Adrenal gland (tissue), 12 donors: Measurements from ENCODE around the gene DBT. TPM values are rescaled to one million over a fixed set of nuclear protein-coding genes. Genes with fewer than 3 reads are reported as not detected.
"Not testable (repeated sequence)": the region's sequence is repeated elsewhere in the genome, so short reads cannot be mapped to it uniquely, and the experiment has no call there.

ENCODE experiments used
- DNase-seq, 7 donors: peaks; one replicate each; pipeline ENCODE4 v3.0.0-alpha.2; 2019 to 2020
- H3K27ac ChIP-seq, 5 donors: fragments of 200-600 bp; sonication (generic) in 4 of 5; 1 replicate in 3 of 5; 2 replicates in 2 of 5; pipeline versions ENCODE4 v1.5.1 to v1.8.0; 2016 to 2020; ENCODE audit warnings: mild to moderate bottlenecking in 1 of 5
- H3K27me3 ChIP-seq: fragments of 200-600 bp; 2 replicates; pipeline ENCODE4 v1.8.0; 2021
- H3K36me3 ChIP-seq, 2 donors: fragments of 200-600 bp; replicated peaks in 1 of 2; 1 replicate in 1 of 2; 2 replicates in 1 of 2; pipeline versions ENCODE4 v1.5.1 to v1.8.0; 2018 to 2022
- H3K4me1 ChIP-seq, 2 donors: fragments of 200-600 bp; replicated peaks in 1 of 2; 1 replicate in 1 of 2; 2 replicates in 1 of 2; pipeline versions ENCODE4 v1.5.1 to v1.8.0; 2018 to 2021
- H3K4me3 ChIP-seq, 4 donors: fragments of 200-600 bp; sonication (generic) in 3 of 4; one replicate each; pipeline ENCODE4 v1.5.1; 2016 to 2018
- H3K9me3 ChIP-seq, 3 donors: fragments of 200-600 bp; sonication (generic) in 1 of 3; replicated peaks in 1 of 3; 1 replicate in 2 of 3; 2 replicates in 1 of 3; pipeline versions ENCODE4 v1.5.1 to v1.8.0; 2016 to 2021
- CTCF ChIP-seq, 6 experiments: fragments of 450-650 bp in 4 of 6; fragments of 200-600 bp in 2 of 6; sonication (generic) in 1 of 6; IDR thresholded peaks; 1 replicate in 5 of 6; 2 replicates in 1 of 6; pipeline versions ENCODE4 v1.5.1 to v1.8.0; 2016 to 2021; ENCODE audit warnings: antibody characterized with exemption in 6 of 6, mild to moderate bottlenecking in 2 of 6, moderate library complexity in 1 of 6
- POLR2A ChIP-seq, 2 donors: fragments of 450-650 bp; IDR thresholded peaks; one replicate each; pipeline ENCODE4 v1.6.1; 2017; ENCODE audit warnings: antibody characterized with exemption in 2 of 2, mild to moderate bottlenecking in 2 of 2, moderate library complexity in 1 of 2
- WGBS, 4 donors: extraction: QIAGEN DNeasy Blood & Tissue Kit in 2 of 4; methylation state at CpG; one replicate each; pipeline versions ENCODE4 v1.1.5 to v1.1.7; 2013 to 2017; 5-methylcytosine and 5-hydroxymethylcytosine counted together
- intact Hi-C, 2 donors: fragments of 100-400 bp; cut with DNase I; formaldehyde crosslinking; loops; one replicate each; pipeline versions ENCODE4 v1.14.1 to v1.15.0; 2022 to 2023
- polyA plus RNA-seq, 3 donors: library from polyadenylated mRNA; stranded (reverse); fragments of 200-250 nt in 2 of 3; fragments of 350-450 nt in 1 of 3; fragmentation: Illumina TruSeq in 1 of 3; extraction: RNeasy Lipid Tissue Mini Kit (QIAGEN cat#74804) in 1 of 3; gene quantifications; one replicate each; pipeline ENCODE4 v1.2.3, GENCODE V29; 2013 to 2014
- total RNA-seq, 9 donors: library from RNA; depleted of rRNA in 4 of 9; stranded (reverse); fragments of >200 nt in 4 of 9; fragments of 120-200 nt in 1 of 9; fragmentation: NEBNext Ultra II Directional in 1 of 9; extraction: Animal tissue kit (Norgen Biotek cat#: 25700) in 1 of 9; gene quantifications; one replicate each; pipeline versions ENCODE4 v1.1.0 to v1.2.4, GENCODE V29; 2013 to 2023
- donor health status: healthy with polysubstance abuse.
- donor health status: Bipolar disorder and iron deficiency.
- donor health status: DM: yes; HTN: yes; CAD: no.
- donor health status: DM: no; HTN: no; CAD: no.
- donor health status: DM: no; HTN: no; CAD: no.
- donor health status: DM: yes; HTN: yes; CAD: no.

Gene DBT
- total and polyA plus RNA-seq, 12 donors = 3.1 to 44.9 (median 17.8) TPM

GRCh38 chr1:100261686-100262085, 12.1 kb upstream of the DBT start:
- intact Hi-C loops = no loop called here
- no peaks in the 10 kb centered on the region for H3K36me3 ChIP-seq
- H3K4me3 ChIP-seq = no peak overlapping the region
- H3K9me3 ChIP-seq = no peaks in the 10 kb centered on the region
- H3K27ac ChIP-seq = no peak overlapping the region
- H3K4me1 ChIP-seq = peaks cover 0 to 7% of the 10 kb centered on the region in 2 donors
- no peaks in the 10 kb centered on the region for H3K27me3 ChIP-seq
- DNase-seq = no peak
- TF ChIP-seq CTCF (IDR thresholded peaks at IDR 0.05) (no peak), POLR2A (IDR thresholded peaks at IDR 0.05) (no peak)

- 76 to 93% (median 84%) methylated on average over 6 of the region's 6 CpGs for WGBS, 4 donors
Measured at GRCh38 chr1:100258427-100258826, 8.8 kb upstream of the DBT start.

GRCh38 chr1:100256273-100256672, 6.6 kb upstream of the DBT start:
- H3K36me3 ChIP-seq, DNase-seq, H3K27me3 ChIP-seq, H3K4me3 ChIP-seq, intact Hi-C loops, H3K9me3 ChIP-seq, H3K4me1 ChIP-seq, H3K27ac ChIP-seq: not testable (repeated sequence)
- WGBS, 4 donors = 70 to 82% (median 74%) methylated on average over 5 of the region's 5 CpGs

More at GRCh38 chr1:100258427-100258826, 8.8 kb upstream of the DBT start:
- H3K4me3 ChIP-seq, H3K9me3 ChIP-seq, H3K4me1 ChIP-seq, H3K27me3 ChIP-seq, DNase-seq, H3K27ac ChIP-seq, H3K36me3 ChIP-seq, intact Hi-C loops: not testable (repeated sequence)

GRCh38 chr1:100253552-100253951, 3.9 kb upstream of the DBT start:
- no peak for TF ChIP-seq POLR2A (IDR thresholded peaks at IDR 0.05)
- peaks cover 4% of the 10 kb centered on the region for H3K27me3 ChIP-seq
- DNase-seq = no peak
- intact Hi-C loops = no loop called here
- no peaks in the 10 kb centered on the region for H3K36me3 ChIP-seq
- peaks cover 5 to 6% of the 10 kb centered on the region in 2 donors for H3K4me1 ChIP-seq
- WGBS, 4 donors = 60 to 73% (median 67%) methylated on average over 10 of the region's 10 CpGs
- no peaks in the 10 kb centered on the region for H3K9me3 ChIP-seq
- no peak overlapping the region for H3K27ac ChIP-seq
- H3K4me3 ChIP-seq = no peak overlapping the region

GRCh38 chr1:100252901-100253300, 3.3 kb upstream of the DBT start:
- intact Hi-C loops = no loop called here
- DNase-seq = no peak

More at GRCh38 chr1:100252901-100253300, 3.3 kb upstream of the DBT start:
- TF ChIP-seq POLR2A (IDR thresholded peaks at IDR 0.05) (no peak), CTCF (IDR thresholded peaks at IDR 0.05) (no peak)
- Histone ChIP-seq H3K27me3 (peaks cover 4% of the 10 kb centered on the region), H3K9me3 (no peaks in the 10 kb centered on the region), H3K36me3 (no peaks in the 10 kb centered on the region), H3K4me1 (peaks cover 5 to 7% of the 10 kb centered on the region in 2 donors), H3K27ac (no peak overlapping the region), H3K4me3 (no peak overlapping the region)
- WGBS, 4 donors = 71 to 88% (median 80%) methylated on average over 4 of the region's 4 CpGs
